EL (cell line): ENCODE data around the gene COL18A1.

Source experiments
- DNase-seq: peaks from one replicate; pipeline ENCODE4 v3.0.0-alpha.2; 2016

Gene COL18A1

GRCh38 chr21:45511007-45511406 lies 106.0 kb downstream of the COL18A1 start:
- DNase-seq, result no peak

- no peak for DNase-seq
Observed at GRCh38 chr21:45511661-45512431, 106.9 kb downstream of the COL18A1 start.

DNA sequence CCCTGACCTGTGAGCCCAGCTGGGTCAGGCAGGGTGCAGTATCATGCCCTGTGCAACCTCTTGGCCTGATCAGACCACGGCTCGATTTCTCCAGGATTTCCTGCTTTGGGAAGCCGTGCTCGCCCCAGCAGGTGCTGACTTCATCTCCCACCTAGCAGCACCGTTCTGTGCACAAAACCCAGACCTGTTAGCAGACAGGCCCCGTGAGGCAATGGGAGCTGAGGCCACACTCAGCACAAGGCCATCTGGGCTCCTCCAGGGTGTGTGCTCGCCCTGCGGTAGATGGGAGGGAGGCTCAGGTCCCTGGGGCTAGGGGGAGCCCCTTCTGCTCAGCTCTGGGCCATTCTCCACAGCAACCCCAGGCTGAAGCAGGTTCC lies 107.6 kb downstream of the COL18A1 start:
- no peak for DNase-seq

DNA sequence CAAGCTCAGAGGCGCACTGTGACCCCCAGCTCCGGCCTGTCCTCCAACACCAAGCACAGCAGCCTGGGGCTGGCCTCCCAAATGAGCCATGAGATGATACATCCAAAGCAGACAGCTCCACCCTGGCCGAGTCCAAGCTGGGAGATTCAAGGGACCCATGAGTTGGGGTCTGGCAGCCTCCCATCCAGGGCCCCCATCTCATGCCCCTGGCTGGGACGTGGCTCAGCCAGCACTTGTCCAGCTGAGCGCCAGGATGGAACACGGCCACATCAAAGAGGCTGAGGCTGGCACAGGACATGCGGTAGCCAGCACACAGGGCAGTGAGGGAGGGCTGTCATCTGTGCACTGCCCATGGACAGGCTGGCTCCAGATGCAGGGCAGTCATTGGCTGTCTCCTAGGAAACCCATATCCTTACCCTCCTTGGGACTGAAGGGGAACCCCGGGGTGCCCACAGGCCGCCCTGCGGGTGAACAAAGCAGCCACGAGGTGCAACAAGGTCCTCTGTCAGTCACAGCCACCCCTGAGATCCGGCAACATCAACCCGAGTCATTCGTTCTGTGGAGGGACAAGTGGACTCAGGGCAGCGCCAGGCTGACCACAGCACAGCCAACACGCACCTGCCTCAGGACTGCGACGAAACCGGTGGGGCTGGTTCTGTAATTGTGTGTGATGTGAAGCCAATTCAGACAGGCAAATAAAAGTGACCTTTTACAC lies 108.2 kb downstream of the COL18A1 start:
- DNase-seq, result no peak

DNA sequence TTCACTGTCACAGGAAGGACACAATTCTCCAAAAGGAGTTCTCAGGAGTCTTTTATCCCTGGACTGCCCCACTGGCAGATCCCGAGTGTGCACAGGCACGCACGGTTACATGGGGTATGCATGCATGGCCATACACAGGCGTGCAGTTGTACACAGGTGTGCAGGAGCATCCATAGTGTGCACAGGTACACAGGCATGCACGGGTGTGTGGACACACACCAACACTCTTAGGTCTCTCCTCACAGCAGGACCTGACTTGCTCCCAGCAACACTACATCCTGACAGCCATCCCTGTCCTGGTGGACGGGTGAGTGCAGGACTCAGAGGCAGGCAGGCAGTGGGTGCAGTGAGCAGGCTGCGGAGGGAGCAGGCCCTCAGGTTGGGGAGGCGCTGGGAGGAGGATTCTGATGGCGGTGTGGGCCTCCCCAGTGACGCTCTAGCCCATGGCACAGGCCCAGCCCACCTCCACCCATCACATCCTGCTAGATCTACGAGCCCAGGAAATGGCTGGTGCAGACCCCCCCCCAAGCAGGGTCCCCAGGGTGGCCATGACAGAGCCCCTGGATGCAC lies 108.9 kb downstream of the COL18A1 start:
- DNase-seq, result no peak

DNA sequence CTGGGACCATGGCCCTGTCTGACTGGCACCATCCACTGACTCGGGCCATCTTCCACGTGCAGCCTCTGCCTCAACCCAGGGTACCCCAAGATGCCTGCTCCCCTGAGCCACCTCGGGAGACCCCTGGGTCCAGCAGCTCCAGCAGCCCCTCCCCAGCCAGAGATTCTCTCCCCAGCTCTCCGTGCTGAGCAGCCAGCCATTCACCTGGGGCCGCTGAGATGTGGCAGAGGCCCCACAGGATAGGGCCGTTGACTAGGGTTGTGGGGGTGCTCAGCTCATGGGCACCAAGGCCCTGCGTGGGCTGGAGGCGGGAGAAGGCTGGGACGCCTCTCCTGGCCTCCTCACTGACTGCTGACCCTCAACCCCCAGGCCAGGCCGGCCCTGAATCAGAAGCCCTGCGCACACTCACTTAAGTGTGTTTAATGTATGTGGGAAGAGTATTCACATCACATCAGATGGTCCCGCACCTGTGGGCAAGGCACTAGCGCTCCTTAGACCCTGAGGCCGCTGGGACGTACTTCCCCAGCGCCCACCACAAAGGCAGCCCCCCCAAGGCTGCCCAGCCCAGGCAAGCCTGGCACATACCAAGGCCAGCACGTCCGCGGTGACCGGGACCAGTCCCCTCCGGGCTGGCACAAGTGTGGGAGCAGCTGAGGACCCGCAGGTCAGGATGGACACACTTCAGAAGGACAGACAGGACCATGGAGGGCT lies 109.5 kb downstream of the COL18A1 start:
- DNase-seq, result no peak

DNA sequence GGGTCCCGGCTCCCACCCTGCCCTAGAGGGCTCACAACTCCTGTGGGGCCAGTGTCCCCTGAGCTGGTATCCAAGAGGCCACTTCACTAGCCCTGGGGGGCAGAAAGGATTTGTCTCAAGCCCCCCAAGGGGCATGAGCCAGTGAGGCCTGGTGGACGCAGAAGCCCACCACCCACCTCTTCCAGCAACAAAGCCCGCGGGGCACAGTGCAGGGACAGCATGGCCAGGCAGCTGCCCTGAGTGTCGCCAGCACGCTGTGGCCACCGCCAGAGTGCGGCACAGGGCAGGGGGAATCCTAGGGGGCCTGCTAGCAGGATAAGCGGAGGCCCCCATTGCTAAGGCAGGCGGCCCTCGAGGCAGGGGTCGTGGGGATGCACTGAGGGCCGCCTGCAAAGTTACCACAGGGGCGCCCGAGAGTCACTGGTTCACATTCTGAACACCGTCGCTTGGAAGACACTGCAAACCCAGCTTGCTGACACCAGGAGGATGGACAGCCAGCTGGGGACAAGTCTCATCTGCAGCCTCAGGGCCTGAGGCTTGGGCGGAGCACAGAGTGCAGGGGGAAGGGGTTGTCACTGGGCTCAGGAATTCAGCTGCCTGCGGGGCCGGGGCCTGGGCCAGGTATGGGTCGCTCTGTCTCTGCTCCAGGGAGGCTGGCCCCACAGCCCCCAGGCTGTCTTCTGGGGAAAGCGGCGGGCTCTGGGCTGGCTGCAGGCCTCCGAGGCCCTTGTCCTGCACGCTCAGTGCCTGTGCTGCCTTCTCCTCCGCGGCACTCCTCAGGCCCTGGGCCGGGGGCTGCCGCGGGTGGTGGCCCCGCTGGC lies 110.5 kb downstream of the COL18A1 start:
- DNase-seq, result no peak

DNA sequence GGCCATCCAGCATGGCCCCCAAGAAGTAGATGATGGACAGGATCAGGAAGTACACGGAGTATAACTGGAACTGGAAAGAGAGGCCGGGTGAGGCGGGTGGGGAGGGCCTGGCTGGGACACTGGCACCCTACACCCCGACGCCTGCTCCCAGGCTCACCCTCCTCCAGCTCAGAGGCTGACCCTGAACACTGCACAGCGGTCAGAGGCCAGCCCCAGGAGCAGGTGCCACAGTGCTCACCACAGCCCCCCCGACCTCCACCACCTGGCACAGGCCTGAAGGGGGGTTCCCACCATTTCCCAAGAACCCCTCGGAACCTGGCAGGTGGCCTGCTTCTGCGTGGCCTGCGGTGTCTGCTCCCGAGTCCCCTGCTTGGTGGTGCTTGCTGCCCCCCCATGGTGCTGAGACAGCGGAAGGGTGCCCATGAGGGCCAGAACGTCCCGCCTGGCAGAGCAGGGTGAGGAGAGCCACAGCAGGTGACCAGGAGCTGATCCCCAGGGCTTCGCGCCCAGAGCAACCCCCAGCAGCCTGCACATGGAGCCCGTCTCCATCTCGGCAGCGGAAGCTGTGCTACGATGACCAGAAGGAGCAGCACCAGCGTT lies 111.2 kb downstream of the COL18A1 start:
- no peak for DNase-seq

DNA sequence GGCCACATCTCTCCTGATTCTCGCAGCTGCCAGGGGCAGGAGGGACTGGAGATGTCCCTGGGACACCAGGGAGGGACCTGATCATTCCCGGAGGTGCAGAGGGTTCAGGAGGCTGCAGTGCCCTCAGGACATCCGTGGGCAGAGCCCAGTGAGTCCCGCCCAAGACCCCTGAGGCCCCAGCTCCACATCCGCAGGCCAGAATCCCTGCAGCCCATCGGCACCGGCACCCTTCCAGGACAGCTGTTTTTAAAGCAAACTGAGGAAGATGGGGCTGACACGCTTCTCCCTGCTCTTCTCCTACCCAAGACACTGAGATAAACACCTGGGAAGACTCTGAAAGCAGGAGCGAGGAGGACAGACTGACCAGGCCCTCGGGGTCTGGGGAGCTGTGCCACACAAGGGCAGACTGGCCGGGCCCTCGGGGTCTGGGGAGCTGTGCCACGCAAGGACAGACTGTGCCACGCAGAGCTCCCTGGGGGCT lies 111.7 kb downstream of the COL18A1 start:
- no peak for DNase-seq

- DNase-seq, result no peak
Observed at GRCh38 chr21:45517249-45518065, 112.5 kb downstream of the COL18A1 start.

DNA sequence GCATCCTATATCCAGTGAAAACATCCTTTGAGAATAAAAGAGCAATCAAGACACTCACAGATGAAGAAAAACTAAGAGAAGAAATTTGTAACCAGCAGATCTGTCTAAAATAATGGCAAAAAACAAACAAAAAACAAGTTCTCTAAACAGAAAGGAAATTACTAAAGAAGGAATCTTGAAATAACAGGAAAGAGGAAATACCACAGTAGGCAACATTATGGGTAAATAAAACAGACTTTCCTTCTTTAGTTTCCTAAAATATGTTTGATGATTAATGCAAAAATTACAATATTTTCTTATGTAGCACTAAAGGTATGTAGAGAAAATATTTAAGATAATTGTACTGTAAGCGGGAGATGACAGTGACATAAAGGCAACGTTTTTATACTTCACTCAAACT lies 113.8 kb downstream of the COL18A1 start:
- no peak for DNase-seq

- no peak for DNase-seq
Observed at GRCh38 chr21:45519182-45519581, 114.2 kb downstream of the COL18A1 start.

DNA sequence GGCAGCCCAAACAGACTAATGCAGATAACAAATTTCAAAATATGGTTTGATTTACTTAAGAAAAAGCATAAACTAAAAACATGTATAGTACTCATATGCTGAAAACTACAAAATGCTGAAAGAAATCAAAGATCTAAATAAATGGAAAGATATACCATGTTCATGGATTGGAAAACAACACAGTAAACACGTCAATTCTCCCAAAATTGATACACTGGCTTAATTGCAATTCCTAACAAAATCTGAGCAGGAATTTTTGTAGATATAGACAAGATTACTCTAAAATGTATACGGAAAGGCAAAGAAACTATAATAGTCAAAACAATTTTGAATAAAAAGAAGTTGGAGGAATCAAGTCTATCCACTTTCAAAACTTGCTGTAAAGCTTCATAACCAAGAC lies 116.3 kb downstream of the COL18A1 start:
- no peak for DNase-seq

GRCh38 chr21:45522381-45522780 lies 117.4 kb downstream of the COL18A1 start:
- DNase-seq, result no peak

DNA sequence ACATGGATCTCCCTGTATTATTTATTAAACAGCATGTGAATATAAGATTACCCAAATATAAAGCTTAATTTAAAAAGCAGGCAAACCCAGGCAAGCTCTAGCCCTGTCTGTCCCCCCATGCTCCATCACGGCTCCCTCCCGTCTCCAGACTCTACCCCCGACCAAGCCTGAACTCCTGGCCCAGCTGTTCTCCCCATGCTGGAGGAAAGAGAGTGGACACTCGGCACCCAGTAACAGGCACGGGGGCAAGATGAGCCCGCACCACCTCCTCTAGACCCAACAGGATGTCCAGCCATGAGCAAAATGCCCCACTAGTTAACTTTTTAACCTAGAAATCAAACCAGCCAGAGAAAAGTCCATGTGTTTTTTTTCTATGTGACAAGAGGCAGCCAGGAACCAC lies 118.0 kb downstream of the COL18A1 start:
- no peak for DNase-seq

DNA sequence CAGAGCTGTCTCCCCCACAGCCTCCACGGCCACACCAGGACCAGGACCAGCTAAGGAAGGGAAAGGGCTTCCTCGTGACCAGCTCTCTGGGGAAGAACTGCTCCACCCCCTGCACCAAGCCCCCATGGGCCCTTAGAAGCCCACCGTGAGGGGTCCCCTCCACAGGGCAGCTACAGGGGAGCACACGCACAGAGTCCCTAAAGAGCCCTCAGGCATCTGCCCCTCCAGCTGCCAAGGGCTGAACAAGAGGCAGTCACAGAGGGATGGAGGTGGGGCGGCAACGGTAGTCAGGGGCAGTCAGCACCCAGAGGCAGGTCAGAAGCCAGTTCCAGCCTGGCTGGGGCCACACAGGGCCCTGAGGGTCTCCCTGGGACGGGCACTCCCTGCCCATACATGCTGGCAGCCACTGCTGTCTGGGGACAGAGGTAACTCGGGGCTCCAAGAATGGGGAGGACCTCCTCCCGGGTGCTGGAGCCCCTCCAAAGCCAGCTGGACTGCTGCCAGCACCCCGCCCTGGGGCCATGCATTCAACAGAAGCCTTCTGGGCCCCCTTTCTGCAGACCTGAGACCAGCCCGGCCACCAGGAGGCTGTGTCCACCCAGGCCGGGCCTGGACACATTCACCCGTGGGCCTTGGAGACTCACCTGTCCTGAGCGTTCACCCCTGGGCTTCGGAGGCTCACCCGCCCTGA lies 118.6 kb downstream of the COL18A1 start:
- DNase-seq, result no peak

GRCh38 chr21:45524756-45525152 lies 119.8 kb downstream of the COL18A1 start:
- no peak for DNase-seq

GRCh38 chr21:45525153-45525909 lies 120.4 kb downstream of the COL18A1 start:
- DNase-seq, result no peak

DNA sequence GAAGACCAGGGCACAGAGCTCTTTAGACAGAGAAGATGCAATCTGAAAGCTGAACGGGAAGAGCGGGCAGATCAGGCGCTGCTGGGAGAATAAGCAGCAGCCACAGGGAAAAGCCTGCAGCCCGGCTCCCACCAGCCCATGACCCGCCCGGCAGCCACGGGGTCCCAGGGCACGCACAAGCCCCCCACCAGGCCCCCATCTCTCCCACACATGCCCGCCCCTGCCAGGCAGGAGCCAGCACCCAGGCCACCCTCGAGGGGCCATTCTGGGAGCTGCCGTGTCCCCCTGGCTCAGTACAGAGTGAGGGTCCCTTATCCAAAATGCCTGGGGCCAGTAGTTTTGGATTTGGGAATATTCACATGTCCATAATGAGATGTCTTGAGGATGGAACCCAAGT lies 120.9 kb downstream of the COL18A1 start:
- no peak for DNase-seq
